Adrenal gland (tissue), 12 donors: ENCODE data around the gene CDK6. TPM values are rescaled to one million over a fixed set of nuclear protein-coding genes. Genes with fewer than 3 reads are reported as not detected.

ENCODE experiments used
- DNase-seq, 7 donors: peaks; one replicate each; pipeline ENCODE4 v3.0.0-alpha.2; 2019 to 2020
- H3K27ac ChIP-seq, 5 donors: fragments of 200-600 bp; sonication (generic) in 4 of 5; 1 replicate in 3 of 5; 2 replicates in 2 of 5; pipeline versions ENCODE4 v1.5.1 to v1.8.0; 2016 to 2020; ENCODE audit warnings: mild to moderate bottlenecking in 1 of 5
- H3K27me3 ChIP-seq: fragments of 200-600 bp; 2 replicates; pipeline ENCODE4 v1.8.0; 2021
- H3K36me3 ChIP-seq, 2 donors: fragments of 200-600 bp; replicated peaks in 1 of 2; 1 replicate in 1 of 2; 2 replicates in 1 of 2; pipeline versions ENCODE4 v1.5.1 to v1.8.0; 2018 to 2022
- H3K4me1 ChIP-seq, 2 donors: fragments of 200-600 bp; replicated peaks in 1 of 2; 1 replicate in 1 of 2; 2 replicates in 1 of 2; pipeline versions ENCODE4 v1.5.1 to v1.8.0; 2018 to 2021
- H3K4me3 ChIP-seq, 4 donors: fragments of 200-600 bp; sonication (generic) in 3 of 4; one replicate each; pipeline ENCODE4 v1.5.1; 2016 to 2018
- H3K9me3 ChIP-seq, 3 donors: fragments of 200-600 bp; sonication (generic) in 1 of 3; replicated peaks in 1 of 3; 1 replicate in 2 of 3; 2 replicates in 1 of 3; pipeline versions ENCODE4 v1.5.1 to v1.8.0; 2016 to 2021
- POLR2A ChIP-seq, 2 donors: fragments of 450-650 bp; IDR thresholded peaks; one replicate each; pipeline ENCODE4 v1.6.1; 2017; ENCODE audit warnings: antibody characterized with exemption in 2 of 2, mild to moderate bottlenecking in 2 of 2, moderate library complexity in 1 of 2
- WGBS, 4 donors: extraction: QIAGEN DNeasy Blood & Tissue Kit in 2 of 4; methylation state at CpG; one replicate each; pipeline versions ENCODE4 v1.1.5 to v1.1.7; 2013 to 2017; 5-methylcytosine and 5-hydroxymethylcytosine counted together
- intact Hi-C, 2 donors: fragments of 100-400 bp; cut with DNase I; formaldehyde crosslinking; loops; one replicate each; pipeline versions ENCODE4 v1.14.1 to v1.15.0; 2022 to 2023
- polyA plus RNA-seq, 3 donors: library from polyadenylated mRNA; stranded (reverse); fragments of 200-250 nt in 2 of 3; fragments of 350-450 nt in 1 of 3; fragmentation: Illumina TruSeq in 1 of 3; extraction: RNeasy Lipid Tissue Mini Kit (QIAGEN cat#74804) in 1 of 3; gene quantifications; one replicate each; pipeline ENCODE4 v1.2.3, GENCODE V29; 2013 to 2014
- total RNA-seq, 9 donors: library from RNA; depleted of rRNA in 4 of 9; stranded (reverse); fragments of >200 nt in 4 of 9; fragments of 120-200 nt in 1 of 9; fragmentation: NEBNext Ultra II Directional in 1 of 9; extraction: Animal tissue kit (Norgen Biotek cat#: 25700) in 1 of 9; gene quantifications; one replicate each; pipeline versions ENCODE4 v1.1.0 to v1.2.4, GENCODE V29; 2013 to 2023
- TF ChIP-seq, protein P1 (sequence below), 6 experiments: fragments of 450-650 bp in 4 of 6; fragments of 200-600 bp in 2 of 6; sonication (generic) in 1 of 6; IDR thresholded peaks; 1 replicate in 5 of 6; 2 replicates in 1 of 6; pipeline versions ENCODE4 v1.5.1 to v1.8.0; 2016 to 2021; ENCODE audit warnings: antibody characterized with exemption in 6 of 6, mild to moderate bottlenecking in 2 of 6, moderate library complexity in 1 of 6
- donor health status: healthy with polysubstance abuse.
- donor health status: Bipolar disorder and iron deficiency.
- donor health status: DM: yes; HTN: yes; CAD: no.
- donor health status: DM: no; HTN: no; CAD: no.
- donor health status: DM: no; HTN: no; CAD: no.
- donor health status: DM: yes; HTN: yes; CAD: no.

The CDK6 gene
- total and polyA plus RNA-seq, 12 donors: 2.5 to 151 (median 33.4) TPM

DNA sequence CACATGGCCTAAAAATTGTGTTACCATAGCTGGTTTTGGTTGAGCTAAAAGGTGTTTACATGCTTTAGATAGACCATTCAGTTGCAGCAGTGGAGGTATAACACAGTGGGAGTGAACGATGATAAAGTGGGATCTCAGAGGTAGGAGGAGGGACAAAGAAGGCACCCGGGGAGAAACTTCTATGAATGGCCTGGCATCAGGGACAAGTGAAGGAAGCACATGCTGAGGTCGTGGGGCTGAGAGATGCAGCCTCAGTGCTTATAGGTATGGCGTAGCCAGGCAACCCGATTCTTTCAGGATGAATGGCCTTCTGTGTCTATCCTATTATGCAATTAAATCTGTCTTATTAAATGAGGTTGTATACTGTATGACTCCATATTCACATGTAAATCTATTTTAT lies 3.9 kb upstream of the CDK6 start:
- intact Hi-C loops: loop anchor here (5.0 to 10.0 kb wide), 2 partner anchors 144 to 147 kb away; no protein-coding TSS in a partner anchor
- no peaks in the 10 kb centered on the region for H3K27me3 ChIP-seq
- no peaks in the 10 kb centered on the region for H3K36me3 ChIP-seq
- WGBS, 4 donors: 76 to 90% (median 81%) methylated on average over 5 of the region's 5 CpGs
- no peak overlapping the region for H3K27ac ChIP-seq
- peaks cover 0 to 4% of the 10 kb centered on the region in 2 donors for H3K4me1 ChIP-seq
- no peak overlapping the region for H3K4me3 ChIP-seq
- TF ChIP-seq POLR2A (IDR thresholded peaks at IDR 0.05): no peak
- TF ChIP-seq, protein P1, sequence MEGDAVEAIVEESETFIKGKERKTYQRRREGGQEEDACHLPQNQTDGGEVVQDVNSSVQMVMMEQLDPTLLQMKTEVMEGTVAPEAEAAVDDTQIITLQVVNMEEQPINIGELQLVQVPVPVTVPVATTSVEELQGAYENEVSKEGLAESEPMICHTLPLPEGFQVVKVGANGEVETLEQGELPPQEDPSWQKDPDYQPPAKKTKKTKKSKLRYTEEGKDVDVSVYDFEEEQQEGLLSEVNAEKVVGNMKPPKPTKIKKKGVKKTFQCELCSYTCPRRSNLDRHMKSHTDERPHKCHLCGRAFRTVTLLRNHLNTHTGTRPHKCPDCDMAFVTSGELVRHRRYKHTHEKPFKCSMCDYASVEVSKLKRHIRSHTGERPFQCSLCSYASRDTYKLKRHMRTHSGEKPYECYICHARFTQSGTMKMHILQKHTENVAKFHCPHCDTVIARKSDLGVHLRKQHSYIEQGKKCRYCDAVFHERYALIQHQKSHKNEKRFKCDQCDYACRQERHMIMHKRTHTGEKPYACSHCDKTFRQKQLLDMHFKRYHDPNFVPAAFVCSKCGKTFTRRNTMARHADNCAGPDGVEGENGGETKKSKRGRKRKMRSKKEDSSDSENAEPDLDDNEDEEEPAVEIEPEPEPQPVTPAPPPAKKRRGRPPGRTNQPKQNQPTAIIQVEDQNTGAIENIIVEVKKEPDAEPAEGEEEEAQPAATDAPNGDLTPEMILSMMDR (IDR thresholded peaks at IDR 0.05): no peak
- H3K9me3 ChIP-seq: no peaks in the 10 kb centered on the region
- no peak for DNase-seq

DNA sequence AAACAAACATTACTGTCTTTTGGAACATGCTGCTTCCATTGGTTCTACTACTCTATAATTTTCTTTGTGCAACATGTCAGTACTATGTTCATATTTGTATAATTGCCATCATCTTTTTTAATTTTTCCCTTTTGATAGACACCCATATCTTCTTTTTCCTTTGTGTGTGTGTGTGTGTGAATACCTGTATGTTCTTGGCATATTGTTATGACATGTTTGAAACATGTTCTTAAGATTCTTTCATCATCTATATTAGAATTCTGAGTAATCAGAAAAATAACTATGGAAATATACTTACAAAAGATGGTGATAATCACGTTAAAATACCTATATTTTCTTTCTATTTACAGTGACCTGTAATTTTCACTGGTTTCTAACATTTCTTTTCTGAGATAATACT lies 3.5 kb upstream of the CDK6 start:
- Histone ChIP-seq H3K4me1 (peaks cover 0 to 4% of the 10 kb centered on the region in 2 donors), H3K27me3 (no peaks in the 10 kb centered on the region), H3K4me3 (no peak overlapping the region), H3K36me3 (no peaks in the 10 kb centered on the region), H3K9me3 (no peaks in the 10 kb centered on the region), H3K27ac (no peak overlapping the region)
- TF ChIP-seq POLR2A (IDR thresholded peaks at IDR 0.05): no peak
- TF ChIP-seq, protein P1 (IDR thresholded peaks at IDR 0.05): no peak
- WGBS, 4 donors: 85 to 90% (median 88%) methylated on average over 1 of the region's 1 CpG
- DNase-seq: no peak
- intact Hi-C loops: loop anchor here (5.0 to 10.0 kb wide), 3 partner anchors 145 to 215 kb away; no protein-coding TSS in a partner anchor

DNA sequence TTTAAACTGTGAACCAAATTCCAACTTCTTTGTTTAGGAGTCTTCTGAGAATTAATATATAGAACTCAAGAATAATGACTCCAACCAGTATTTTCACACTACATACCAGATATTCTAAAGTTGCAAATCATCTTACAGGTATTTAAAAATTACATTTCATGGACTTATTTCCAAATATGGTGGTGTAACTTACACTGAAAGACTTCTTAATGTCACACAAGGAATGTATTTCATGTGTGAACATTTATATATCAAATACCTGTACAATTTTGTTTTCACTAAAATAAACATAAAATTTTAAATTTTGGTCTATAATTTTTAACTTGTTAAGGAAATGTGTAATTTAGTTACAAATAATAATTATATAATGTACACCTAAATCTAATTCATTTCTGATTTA lies 2.6 kb upstream of the CDK6 start:
- Histone ChIP-seq H3K9me3 (no peaks in the 10 kb centered on the region), H3K27me3 (no peaks in the 10 kb centered on the region), H3K4me1 (peaks cover 0 to 4% of the 10 kb centered on the region in 2 donors), H3K36me3 (no peaks in the 10 kb centered on the region), H3K4me3 (no peak overlapping the region), H3K27ac (no peak overlapping the region)
- intact Hi-C loops: loop anchor here in 1 of 2 donors (10.0 kb wide), 1 partner anchor 214 kb away; no protein-coding TSS in a partner anchor
- no peak for TF ChIP-seq POLR2A (IDR thresholded peaks at IDR 0.05)
- TF ChIP-seq, protein P1 (IDR thresholded peaks at IDR 0.05): no peak
- no peak for DNase-seq

DNA sequence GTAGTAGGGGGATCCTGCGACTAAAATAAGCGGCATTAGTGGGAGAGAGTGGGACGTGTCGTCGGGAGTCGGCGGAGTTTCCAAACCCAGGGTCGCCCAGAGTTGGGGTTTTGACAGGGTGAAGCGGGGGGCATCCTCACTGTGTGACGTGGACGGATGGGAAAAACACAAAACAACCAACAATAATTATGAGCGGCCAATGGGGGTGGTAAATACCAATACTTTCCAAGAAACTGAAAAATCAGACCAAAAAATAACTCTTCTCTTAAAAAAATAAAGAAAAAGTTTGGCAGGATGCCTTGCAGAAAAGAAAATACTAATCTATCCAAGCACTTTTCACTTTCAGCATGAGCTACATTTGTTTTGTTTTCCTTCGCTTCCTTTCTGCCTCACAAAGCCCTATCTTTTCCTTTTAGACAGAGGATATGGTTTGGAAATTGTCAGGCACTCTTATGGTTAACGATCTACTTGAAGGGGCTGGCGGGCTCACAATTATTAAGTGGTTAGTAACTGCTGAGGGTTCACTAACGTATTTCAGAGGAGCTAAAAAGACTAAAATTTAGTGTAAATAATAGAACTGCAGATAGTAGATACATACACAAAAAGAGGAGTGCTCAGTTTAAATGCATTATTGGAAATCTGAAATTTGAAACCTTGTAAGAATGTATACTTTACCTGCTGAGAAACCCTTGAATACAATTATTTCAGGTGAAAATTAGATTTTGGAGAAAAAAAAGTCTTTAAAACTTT lies 802 bp upstream of the CDK6 start:
- intact Hi-C loops: loop anchor here in 1 of 2 donors (10.0 kb wide), 1 partner anchor 212 kb away; no protein-coding TSS in a partner anchor
- peak in 4 of 7 donors; percentile 22 to 54 (median 32) for DNase-seq
- H3K27me3 ChIP-seq: no peaks in the 10 kb centered on the region
- no peaks in the 10 kb centered on the region for H3K36me3 ChIP-seq
- H3K4me3 ChIP-seq: peak overlapping the region in 2 of 4 donors; percentile 90
- H3K27ac ChIP-seq: peak overlapping the region in 4 of 5 donors; percentile 41 to 91 (median 90)
- peaks cover 5 to 7% of the 10 kb centered on the region in 2 donors for H3K4me1 ChIP-seq
- TF ChIP-seq, protein P1 (IDR thresholded peaks at IDR 0.05): no peak
- no peak for TF ChIP-seq POLR2A (IDR thresholded peaks at IDR 0.05)
- H3K9me3 ChIP-seq: no peaks in the 10 kb centered on the region
- WGBS, 4 donors: 1 to 2% (median 1%) methylated on average over 16 of the region's 16 CpGs
